IPS-15b (cell line): Measurements from ENCODE around the gene FBXO8.

Experiments
- H3K27me3 ChIP-seq: one replicate; pipeline ENCODE4 v1.6.1; 2013; ENCODE audit warnings: low read length; ENCODE audit not compliant: control insufficient read depth, insufficient read depth
- H3K36me3 ChIP-seq: one replicate; pipeline ENCODE4 v1.6.1; 2013; ENCODE audit warnings: low read length; ENCODE audit not compliant: control insufficient read depth, insufficient read depth
- H3K4me1 ChIP-seq: one replicate; pipeline ENCODE4 v1.6.1; 2013; ENCODE audit warnings: mild to moderate bottlenecking, low read length; ENCODE audit not compliant: control insufficient read depth, insufficient read depth
- H3K4me3 ChIP-seq: one replicate; pipeline ENCODE4 v1.5.1; 2013; ENCODE audit warnings: low read depth, low read length
- H3K9ac ChIP-seq: one replicate; pipeline ENCODE4 v1.6.1; 2013; ENCODE audit warnings: low read depth, mild to moderate bottlenecking, low read length
- H3K9me3 ChIP-seq: one replicate; pipeline ENCODE4 v1.6.1; 2013; ENCODE audit warnings: mild to moderate bottlenecking, low read length; ENCODE audit not compliant: control insufficient read depth, insufficient read depth

Gene FBXO8

DNA sequence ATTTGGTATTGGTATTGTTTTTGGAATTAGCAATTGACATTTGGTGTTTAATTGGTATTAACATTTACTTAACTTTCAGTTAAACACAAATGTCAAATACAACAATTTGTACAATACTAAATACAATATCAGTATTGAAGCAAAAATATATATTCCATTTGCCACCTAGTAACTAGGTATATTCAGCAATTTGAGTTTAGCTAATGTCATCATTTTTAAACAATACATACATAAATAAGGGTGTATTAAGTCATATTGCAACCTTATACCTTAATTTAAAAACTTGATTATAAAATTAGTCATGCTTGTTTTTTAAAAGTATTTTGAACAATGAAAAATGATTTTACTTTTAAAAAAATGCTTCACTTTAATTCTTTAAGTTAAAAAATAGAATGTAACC, 53.3 kb downstream of the FBXO8 start:
- Histone ChIP-seq H3K36me3 (no peaks in the 10 kb centered on the region), H3K4me3 (no peak overlapping the region), H3K27me3 (peaks cover 2% of the 10 kb centered on the region), H3K9ac (no peak overlapping the region), H3K4me1 (no peaks in the 10 kb centered on the region), H3K9me3 (no peaks in the 10 kb centered on the region)

DNA sequence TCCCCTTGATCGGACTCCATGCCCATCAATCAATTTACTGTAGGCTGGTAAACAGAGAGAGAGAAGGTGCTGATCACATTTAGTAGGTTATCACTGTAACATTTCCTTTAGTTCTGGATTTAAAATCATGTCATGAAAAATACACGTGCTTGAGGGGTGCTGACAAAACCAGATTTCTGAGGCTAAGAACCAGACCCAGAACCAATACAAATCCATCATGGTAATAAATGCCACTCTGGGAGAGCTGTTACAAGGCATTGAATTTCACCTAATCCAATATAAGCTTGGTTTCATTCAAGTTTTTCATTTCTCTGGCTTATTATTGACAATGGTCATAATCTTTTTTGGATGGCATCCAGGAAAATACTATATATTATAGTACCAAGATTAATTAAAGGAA, 54.5 kb downstream of the FBXO8 start:
- Histone ChIP-seq H3K36me3 (no peaks in the 10 kb centered on the region), H3K4me3 (no peak overlapping the region), H3K9me3 (no peaks in the 10 kb centered on the region), H3K27me3 (peaks cover 2% of the 10 kb centered on the region), H3K9ac (no peak overlapping the region), H3K4me1 (no peaks in the 10 kb centered on the region)

DNA sequence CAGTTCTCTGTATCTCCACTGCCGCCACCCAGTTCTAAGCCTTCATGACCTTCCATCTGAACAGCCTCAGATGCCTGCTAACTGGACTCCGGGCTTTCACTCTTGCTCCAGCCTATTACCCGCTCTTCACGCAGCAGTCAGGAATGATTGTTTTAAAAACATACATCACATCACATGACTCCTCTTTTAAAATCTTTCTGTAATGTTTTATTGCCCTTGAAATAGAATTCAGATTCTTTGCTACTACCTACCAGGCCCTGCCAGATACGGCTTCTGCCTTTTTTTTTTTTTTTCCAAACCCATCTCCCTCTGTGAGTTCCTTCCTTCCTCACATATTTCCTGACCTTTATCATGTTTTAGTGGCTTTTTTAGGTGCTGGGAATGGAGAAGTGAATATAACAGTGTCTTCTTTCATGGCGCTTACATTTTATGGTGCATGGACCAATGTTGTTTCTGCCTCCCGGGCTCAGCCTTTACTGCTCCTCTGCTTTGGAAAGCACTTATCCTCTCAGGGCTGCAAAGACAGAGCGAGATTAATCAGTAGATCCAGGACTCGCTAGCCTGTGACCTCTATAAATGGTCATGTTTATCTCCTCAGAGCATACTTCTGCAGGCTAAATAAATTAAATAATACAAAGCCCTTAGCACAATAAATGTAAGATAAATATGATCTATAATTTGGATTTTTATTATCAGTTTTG, 58.0 kb downstream of the FBXO8 start:
- Histone ChIP-seq H3K27me3 (peaks cover 18% of the 10 kb centered on the region), H3K9me3 (no peaks in the 10 kb centered on the region), H3K9ac (no peak overlapping the region), H3K4me3 (no peak overlapping the region), H3K36me3 (no peaks in the 10 kb centered on the region), H3K4me1 (no peaks in the 10 kb centered on the region)

DNA sequence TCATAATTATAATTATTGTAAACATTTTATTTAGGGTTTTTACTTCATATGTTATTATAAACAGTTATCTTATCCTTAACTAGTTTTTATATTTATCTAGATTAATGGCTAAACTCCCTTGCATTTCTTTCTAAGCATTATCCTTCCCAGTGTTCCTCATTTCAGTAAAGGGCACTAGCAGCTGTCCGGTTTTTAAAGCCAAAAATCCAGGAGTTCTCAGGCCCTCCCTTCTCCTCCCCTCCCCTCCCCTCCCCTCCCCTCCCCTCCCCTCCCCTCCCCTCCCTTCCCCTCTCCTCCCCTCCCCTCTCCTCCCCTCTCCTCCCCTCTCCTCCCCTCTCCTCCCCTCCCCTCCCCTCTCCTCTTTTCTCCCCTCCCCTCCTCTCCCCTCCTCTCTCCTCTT, 58.9 kb downstream of the FBXO8 start:
- Histone ChIP-seq H3K4me3 (no peak overlapping the region), H3K36me3 (no peaks in the 10 kb centered on the region), H3K9ac (no peak overlapping the region), H3K27me3 (peaks cover 28% of the 10 kb centered on the region), H3K4me1 (no peaks in the 10 kb centered on the region), H3K9me3 (no peaks in the 10 kb centered on the region)

DNA sequence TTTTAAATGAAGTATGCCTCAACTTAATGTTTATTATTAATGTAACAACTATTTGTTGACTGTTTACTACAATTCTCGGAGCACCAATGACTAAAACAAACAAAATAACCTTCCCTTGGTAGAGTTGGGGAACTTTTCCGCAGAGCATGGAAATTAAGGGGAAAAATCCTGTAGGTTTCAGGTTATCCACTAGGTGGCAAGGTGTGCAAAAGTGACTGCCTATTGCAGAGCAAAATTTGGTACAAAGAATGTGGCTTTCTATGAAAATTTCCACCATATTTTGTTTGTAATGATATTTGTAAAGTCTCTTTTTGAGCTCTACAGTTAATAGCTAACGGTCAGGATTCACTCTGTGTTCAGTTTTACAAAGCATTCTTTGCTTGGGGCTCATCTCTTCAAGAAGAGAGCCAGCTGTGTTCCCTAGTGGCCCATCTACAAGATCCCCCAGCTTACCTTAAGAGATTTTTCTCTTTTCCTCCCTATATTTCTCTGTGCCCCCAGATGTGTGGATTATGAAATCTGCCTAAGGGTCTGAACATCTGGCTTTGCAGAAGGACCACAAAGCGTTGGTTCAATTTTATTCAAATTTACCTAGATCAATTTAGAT, 61.1 kb downstream of the FBXO8 start:
- Histone ChIP-seq H3K9ac (no peak overlapping the region), H3K4me3 (no peak overlapping the region), H3K4me1 (no peaks in the 10 kb centered on the region), H3K36me3 (no peaks in the 10 kb centered on the region), H3K27me3 (peaks cover 50% of the 10 kb centered on the region), H3K9me3 (no peaks in the 10 kb centered on the region)

DNA sequence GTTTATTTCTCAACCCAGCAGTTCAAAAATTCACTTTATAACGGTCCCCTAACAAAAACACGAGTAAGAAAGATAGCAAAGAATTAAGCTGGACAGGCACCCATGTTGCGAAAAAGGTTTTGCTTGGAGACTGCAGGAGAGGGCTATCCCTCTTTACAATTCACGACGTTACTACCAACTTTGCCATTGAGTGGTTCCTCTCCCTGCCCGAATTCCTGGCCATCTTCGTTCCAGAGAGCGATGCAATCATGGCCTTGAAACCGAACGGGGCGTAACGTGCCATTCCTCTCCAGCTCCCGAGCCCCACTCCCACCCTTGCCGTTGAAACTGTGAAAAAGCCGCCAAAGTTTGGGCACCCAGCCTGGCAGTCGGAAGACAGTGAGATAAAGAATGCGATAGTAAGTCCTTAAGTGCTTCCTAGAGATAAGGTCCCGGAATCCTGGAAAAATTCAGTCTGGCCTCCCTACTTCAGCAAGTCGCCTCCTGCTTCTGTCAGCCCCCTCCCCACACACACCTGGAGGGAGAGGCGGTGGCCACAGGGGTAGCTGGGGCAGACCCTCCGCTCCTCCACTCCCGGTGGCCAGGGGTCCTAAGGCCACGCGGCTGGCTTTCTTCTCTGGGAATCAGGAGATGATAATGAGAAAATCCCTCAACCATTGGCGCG, 65.2 kb downstream of the FBXO8 start:
- Histone ChIP-seq H3K4me3 (peak overlapping the region; percentile 44), H3K36me3 (no peaks in the 10 kb centered on the region), H3K4me1 (peaks cover 6% of the 10 kb centered on the region), H3K27me3 (peaks cover 89% of the 10 kb centered on the region), H3K9ac (no peak overlapping the region), H3K9me3 (no peaks in the 10 kb centered on the region)

DNA sequence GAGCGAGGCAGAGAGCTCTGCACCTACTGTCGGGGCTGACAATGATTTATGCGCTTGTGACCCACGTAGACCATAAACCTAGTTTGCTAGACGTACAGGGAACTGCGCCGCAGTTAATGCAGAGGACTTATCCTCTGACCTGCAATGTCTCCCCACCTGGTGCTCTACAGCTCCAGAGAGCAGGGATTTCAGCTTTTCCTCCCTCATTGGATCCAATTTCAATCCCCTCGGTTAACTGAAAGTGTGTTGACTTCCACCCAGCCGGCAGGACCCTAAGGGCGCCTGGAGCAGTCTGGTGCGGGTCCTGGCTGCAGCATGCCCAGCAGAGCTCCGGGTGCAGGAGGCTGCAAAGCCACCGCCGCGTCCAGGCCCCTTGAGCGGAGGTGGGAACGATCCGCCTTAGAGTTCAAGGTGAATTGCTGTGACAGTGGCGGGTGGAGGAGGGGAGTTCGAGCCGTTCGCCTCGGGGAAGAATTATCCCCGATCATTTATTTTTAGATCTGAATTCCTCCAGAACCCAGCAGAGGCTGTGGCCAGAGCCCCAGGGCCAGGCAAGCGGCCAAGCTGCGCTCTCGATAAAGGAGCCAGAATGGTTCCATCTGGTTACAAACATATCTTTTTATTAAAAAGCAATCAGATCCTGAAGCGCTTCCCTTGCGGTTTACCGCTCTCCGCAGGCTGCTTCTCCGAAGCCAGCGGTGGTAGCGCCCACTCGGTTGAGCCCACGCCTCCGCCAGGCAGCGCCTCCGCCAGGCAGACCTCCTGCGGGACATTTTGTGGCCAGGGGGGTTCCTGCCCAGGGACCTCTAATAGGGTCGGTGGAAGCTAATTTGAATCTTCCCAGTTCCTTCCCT, 66.0 kb downstream of the FBXO8 start:
- Histone ChIP-seq H3K4me3 (peak overlapping the region; percentile 44), H3K27me3 (peaks cover 96% of the 10 kb centered on the region), H3K4me1 (peaks cover 6% of the 10 kb centered on the region), H3K36me3 (no peaks in the 10 kb centered on the region), H3K9me3 (no peaks in the 10 kb centered on the region), H3K9ac (no peak overlapping the region)

DNA sequence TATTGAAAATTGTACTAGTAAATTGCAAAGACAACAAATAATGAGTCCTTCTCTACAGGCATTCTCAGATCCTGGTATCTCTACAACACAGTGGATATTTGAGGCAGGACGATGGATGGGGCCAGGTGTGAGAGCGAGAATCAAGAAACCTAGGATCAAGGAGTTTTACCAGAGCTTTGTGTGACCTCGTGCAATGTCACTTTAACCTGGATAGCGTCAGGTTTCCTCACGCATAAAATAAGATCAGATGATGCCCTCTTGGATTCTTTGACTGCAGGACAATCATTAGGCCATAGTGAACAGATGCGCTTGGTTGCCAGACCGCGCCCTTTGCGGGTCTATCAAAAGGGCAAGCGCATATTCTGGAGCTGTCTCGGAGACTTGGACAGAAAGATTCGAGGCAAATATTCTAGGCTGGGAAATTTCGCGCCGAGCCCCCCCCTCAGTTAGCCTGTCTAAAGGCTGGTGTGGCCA, 66.6 kb downstream of the FBXO8 start:
- no peaks in the 10 kb centered on the region for H3K9me3 ChIP-seq
- H3K4me1 ChIP-seq: peaks cover 6% of the 10 kb centered on the region
- H3K36me3 ChIP-seq: no peaks in the 10 kb centered on the region
- H3K4me3 ChIP-seq: peak overlapping the region; percentile 44
- peaks cover 99% of the 10 kb centered on the region for H3K27me3 ChIP-seq
- H3K9ac ChIP-seq: no peak overlapping the region

DNA sequence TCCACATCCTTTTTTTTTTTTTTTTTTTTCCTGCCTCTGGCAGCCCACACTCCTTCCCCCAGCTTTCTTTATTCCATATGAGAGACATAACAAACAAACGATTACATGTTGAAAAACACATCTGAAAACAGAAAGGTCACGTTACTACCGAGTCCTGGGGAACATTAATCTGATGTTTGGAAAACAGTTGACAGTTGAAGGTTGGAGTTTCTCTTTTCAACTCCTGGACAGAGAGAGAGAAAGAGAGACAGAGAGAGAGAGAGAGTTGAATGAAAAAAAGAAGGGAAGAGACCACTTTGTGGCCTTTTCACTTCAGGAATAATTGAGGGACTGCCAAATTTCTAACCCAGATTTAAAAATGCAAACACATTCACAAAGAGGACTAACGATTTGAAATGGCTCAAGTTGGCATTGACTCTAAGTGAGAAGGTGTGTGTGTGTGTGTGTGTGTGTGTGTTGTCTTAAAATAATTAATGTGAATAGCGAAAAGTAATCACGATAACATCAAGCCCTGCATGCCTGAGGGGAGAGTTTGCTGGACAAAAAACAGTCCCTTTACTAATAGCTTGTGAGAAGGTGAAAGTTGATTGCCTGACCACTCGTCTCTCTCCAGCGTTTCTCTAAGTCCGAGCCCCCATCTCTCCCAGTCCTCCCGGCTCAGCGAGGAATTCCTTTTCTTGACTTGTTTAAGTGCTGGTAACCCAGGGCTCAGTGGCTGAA, 67.3 kb downstream of the FBXO8 start:
- H3K4me3 ChIP-seq: no peak overlapping the region
- H3K4me1 ChIP-seq: peaks cover 6% of the 10 kb centered on the region
- H3K36me3 ChIP-seq: no peaks in the 10 kb centered on the region
- H3K9me3 ChIP-seq: no peaks in the 10 kb centered on the region
- H3K27me3 ChIP-seq: peaks cover 99% of the 10 kb centered on the region
- no peak overlapping the region for H3K9ac ChIP-seq

DNA sequence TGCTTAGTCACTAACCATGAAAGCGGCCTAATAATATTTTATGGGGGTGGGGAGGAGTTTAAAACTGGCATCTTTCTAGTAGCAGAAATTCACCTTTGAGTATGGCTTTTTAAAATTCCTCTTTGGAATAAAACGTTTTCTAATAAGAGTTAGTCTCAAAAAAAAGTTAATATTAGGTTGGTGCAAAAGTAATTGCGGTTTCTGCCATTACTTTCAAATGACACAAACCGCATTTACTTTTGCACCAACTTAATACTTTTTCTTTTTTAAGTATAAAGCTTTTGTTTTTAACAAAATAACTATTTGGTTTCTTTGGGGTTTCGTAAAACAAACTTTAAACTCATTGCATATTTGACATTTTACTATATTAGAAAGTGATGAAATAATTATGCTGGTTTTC, 68.4 kb downstream of the FBXO8 start:
- Histone ChIP-seq H3K4me3 (peak overlapping the region; percentile 56), H3K9ac (no peak overlapping the region), H3K36me3 (no peaks in the 10 kb centered on the region), H3K27me3 (peaks cover 100% of the 10 kb centered on the region), H3K9me3 (no peaks in the 10 kb centered on the region), H3K4me1 (peaks cover 6% of the 10 kb centered on the region)
